GM12892 (cell line): ENCODE data around the gene DNAJB8.

Experiments
- POLR2A ChIP-seq: IDR thresholded peaks from 2 replicates; pipeline ENCODE4 v1.6.1; 2011; ENCODE audit warnings: low read depth, low read length, control low read depth
- POLR2AphosphoS5 ChIP-seq: IDR thresholded peaks from 2 replicates; pipeline ENCODE4 v1.6.1; 2011; ENCODE audit warnings: low read depth, low read length, control low read depth
- TAF1 ChIP-seq: IDR thresholded peaks from 2 replicates; pipeline ENCODE4 v1.6.1; 2011; ENCODE audit warnings: low read depth, mild to moderate bottlenecking, control low read depth, low read length, borderline replicate concordance

DNA sequence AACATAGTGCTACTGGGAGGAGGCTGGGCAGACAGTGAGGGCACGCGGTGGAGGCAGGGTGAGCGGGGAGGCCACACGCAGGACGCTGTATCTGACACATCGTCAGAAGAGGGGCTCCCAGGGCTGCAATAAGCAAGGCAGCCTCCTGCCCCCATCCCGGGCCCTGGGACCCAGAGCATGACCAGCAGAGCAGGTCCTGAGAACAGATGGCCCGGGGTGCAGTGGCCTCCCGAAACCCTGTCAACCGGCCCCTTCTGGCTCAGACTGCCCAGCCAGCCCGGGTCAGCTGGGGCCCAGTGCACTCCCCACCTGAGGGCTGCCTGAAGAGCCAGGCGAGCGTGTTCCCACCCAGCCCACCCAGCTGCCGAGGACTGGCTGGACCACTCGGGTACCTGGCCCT is 37.4 kb downstream of the DNAJB8 start:
- TF ChIP-seq POLR2AphosphoS5 (no peak), POLR2A (no peak), TAF1 (no peak)
